NOMO-1 treated with dmso at 0.1 percent for 144 hours (cell line): ENCODE results near the gene THSD4.

ENCODE experiments used
- DNase-seq: peaks from one replicate; lab custom pipeline; 2025; ENCODE audit not compliant: unreplicated experiment; lab: John Stamatoyannopoulos, UW

Gene THSD4

GRCh38 chr15:71288348-71288955 lies 173.2 kb downstream of the THSD4 start:
- DNase-seq: no peak

GRCh38 chr15:71290002-71290401 lies 174.7 kb downstream of the THSD4 start:
- no peak for DNase-seq

GRCh38 chr15:71290881-71291635 lies 175.8 kb downstream of the THSD4 start:
- DNase-seq: no peak

GRCh38 chr15:71291723-71292122 lies 176.5 kb downstream of the THSD4 start:
- DNase-seq: no peak

GRCh38 chr15:71293723-71294122 lies 178.5 kb downstream of the THSD4 start:
- DNase-seq: no peak

GRCh38 chr15:71294251-71294910 lies 179.1 kb downstream of the THSD4 start:
- DNase-seq: no peak

- DNase-seq: peak; percentile 48
Observed at GRCh38 chr15:71294911-71295602, 179.8 kb downstream of the THSD4 start.

- no peak for DNase-seq
Observed at GRCh38 chr15:71295603-71296314, 180.5 kb downstream of the THSD4 start.

GRCh38 chr15:71296315-71296679 lies 181.0 kb downstream of the THSD4 start:
- DNase-seq: no peak

- DNase-seq: no peak
Observed at GRCh38 chr15:71301958-71302621, 186.8 kb downstream of the THSD4 start.

- no peak for DNase-seq
Observed at GRCh38 chr15:71302861-71303410, 187.7 kb downstream of the THSD4 start.

- DNase-seq: no peak
Observed at GRCh38 chr15:71303977-71304376, 188.7 kb downstream of the THSD4 start.

GRCh38 chr15:71304681-71305080 lies 189.4 kb downstream of the THSD4 start:
- no peak for DNase-seq

- DNase-seq: no peak
Observed at GRCh38 chr15:71306538-71306937, 191.3 kb downstream of the THSD4 start.

GRCh38 chr15:71312194-71312708 lies 197.0 kb downstream of the THSD4 start:
- DNase-seq: no peak

- no peak for DNase-seq
Observed at GRCh38 chr15:71312731-71313460, 197.6 kb downstream of the THSD4 start.

- no peak for DNase-seq
Observed at GRCh38 chr15:71313806-71314205, 198.5 kb downstream of the THSD4 start.

GRCh38 chr15:71314956-71315537 lies 199.8 kb downstream of the THSD4 start:
- no peak for DNase-seq

GRCh38 chr15:71316911-71317310 lies 201.6 kb downstream of the THSD4 start:
- DNase-seq: no peak
